Right ventricle myocardium inferior (tissue), 1 donor: ENCODE data around the gene SVIL. TPM values are rescaled to one million over a fixed set of nuclear protein-coding genes. Genes with fewer than 3 reads are reported as not detected.
"Not testable (repeated sequence)": the region's sequence is repeated elsewhere in the genome, so short reads cannot be mapped to it uniquely, and the experiment has no call there.

Experiments
- ATAC-seq: fragments of 200-7000 bp; cut with Tn5 transposase; one replicate; pipeline ENCODE4 v1.9.1; 2020; ENCODE audit warnings: mild to moderate bottlenecking, moderate library complexity
- DNase-seq: peaks from one replicate; pipeline ENCODE4 v3.0.0; 2021; ENCODE audit errors: missing footprints
- intact Hi-C: fragments of 100-400 bp; cut with DNase I; formaldehyde crosslinking; loops from one replicate; pipeline ENCODE4 v1.11.0; 2022
- total RNA-seq: library from RNA; stranded (reverse); fragmentation: NEBNext Ultra II Directional; extraction: Animal tissue kit (Norgen Biotek cat#: 25700); gene quantifications from one replicate; pipeline ENCODE4 v1.2.1, GENCODE V29; 2021
- donor health status: DM: no; HTN: yes; CAD: no; lungs with severe emphysema.

Gene SVIL
- total RNA-seq, 1 donor from 2014 or later = 327 TPM

- DNase-seq (no peak), ATAC-seq (no peak)
- intact Hi-C loops = no loop called here
Measured at GRCh38 chr10:29628912-29629526, 5.8 kb downstream of the SVIL start.

GRCh38 chr10:29628311-29628710 lies 6.5 kb downstream of the SVIL start:
- ATAC-seq = no peak
- intact Hi-C loops = no loop called here
- DNase-seq = no peak

GRCh38 chr10:29627201-29628132 lies 7.3 kb downstream of the SVIL start:
- ATAC-seq (no peak), DNase-seq (no peak)
- intact Hi-C loops = no loop called here

GRCh38 chr10:29624357-29624756 lies 10.4 kb downstream of the SVIL start:
- DNase-seq, ATAC-seq, intact Hi-C loops: not testable (repeated sequence)

GRCh38 chr10:29623797-29624196 lies 11.0 kb downstream of the SVIL start:
- intact Hi-C loops = no loop called here
- DNase-seq (no peak), ATAC-seq (no peak)

- intact Hi-C loops = no loop called here
- ATAC-seq = no peak
Measured at GRCh38 chr10:29622382-29622922, 12.3 kb downstream of the SVIL start.

GRCh38 chr10:29621161-29621560 lies 13.6 kb downstream of the SVIL start:
- intact Hi-C loops = no loop called here
- no peak for DNase-seq
- peak; percentile 54 for ATAC-seq

More at GRCh38 chr10:29622382-29622922, 12.3 kb downstream of the SVIL start:
- DNase-seq = no peak

GRCh38 chr10:29620112-29620690 lies 14.6 kb downstream of the SVIL start:
- intact Hi-C loops = no loop called here
- ATAC-seq (no peak), DNase-seq (no peak)

- peak; percentile 23 for ATAC-seq
- intact Hi-C loops = no loop called here
- DNase-seq = no peak
Measured at GRCh38 chr10:29619241-29619669, 15.5 kb downstream of the SVIL start.

- intact Hi-C loops = no loop called here
- ATAC-seq (peak; percentile 33), DNase-seq (peak; percentile 74)
Measured at GRCh38 chr10:29618341-29619171, 16.2 kb downstream of the SVIL start.

- intact Hi-C loops = no loop called here
- ATAC-seq (peak; percentile 85), DNase-seq (no peak)
Measured at GRCh38 chr10:29617880-29618340, 16.9 kb downstream of the SVIL start.

GRCh38 chr10:29616542-29616941 lies 18.2 kb downstream of the SVIL start:
- no peak for DNase-seq
- intact Hi-C loops = no loop called here
- ATAC-seq = no peak

GRCh38 chr10:29615195-29615594 lies 19.6 kb downstream of the SVIL start:
- ATAC-seq = no peak
- no peak for DNase-seq
- intact Hi-C loops = no loop called here

GRCh38 chr10:29614289-29614688 lies 20.5 kb downstream of the SVIL start:
- intact Hi-C loops, ATAC-seq: not testable (repeated sequence)

GRCh38 chr10:29613791-29614190 lies 21.0 kb downstream of the SVIL start:
- intact Hi-C loops = no loop called here
- no peak for ATAC-seq
- no peak for DNase-seq

More at GRCh38 chr10:29614289-29614688, 20.5 kb downstream of the SVIL start:
- DNase-seq = not testable (repeated sequence)

- DNase-seq (no peak), ATAC-seq (no peak)
- intact Hi-C loops = no loop called here
Measured at GRCh38 chr10:29613196-29613595, 21.6 kb downstream of the SVIL start.

- DNase-seq (no peak), ATAC-seq (no peak)
- intact Hi-C loops = no loop called here
Measured at GRCh38 chr10:29612657-29613056, 22.1 kb downstream of the SVIL start.

- DNase-seq (no peak), ATAC-seq (no peak)
- intact Hi-C loops = no loop called here
Measured at GRCh38 chr10:29611781-29612381, 22.9 kb downstream of the SVIL start.
